Activated naive CD4-positive, alpha-beta T cell treated with anti-CD3 and anti-CD28 coated beads, Interleukin-2, amount 10 ng/mL, durations not matched to agents 7 days and 5 days (primary cell): ENCODE results near the gene ADCY7.

ENCODE experiments used
- CTCF ChIA-PET: fragments of 350-600 bp; sonication (Branson Sonifier 250); formaldehyde crosslinking; loops from one replicate; lab custom pipeline; 2021; ENCODE audit warnings: antibody characterized with exemption; lab: Charles Lee
- DNase-seq: peaks from one replicate; pipeline ENCODE4 v3.0.0-alpha.2; 2020
- H3K27ac Mint-ChIP-seq: one replicate; pipeline ENCODE4 v1.8.0; 2021; ENCODE audit warnings: mild to moderate bottlenecking, moderate library complexity, mixed read lengths
- H3K27me3 Mint-ChIP-seq: one replicate; pipeline ENCODE4 v1.8.0; 2021; ENCODE audit warnings: mild to moderate bottlenecking, mixed read lengths
- H3K36me3 Mint-ChIP-seq: one replicate; pipeline ENCODE4 v1.8.0; 2021; ENCODE audit warnings: mixed read lengths
- H3K4me1 Mint-ChIP-seq: one replicate; pipeline ENCODE4 v1.8.0; 2021; ENCODE audit warnings: mixed read lengths
- H3K4me3 Mint-ChIP-seq: one replicate; pipeline ENCODE4 v1.8.0; 2021; ENCODE audit warnings: mild to moderate bottlenecking, moderate library complexity, mixed read lengths
- H3K9me3 Mint-ChIP-seq: one replicate; pipeline ENCODE4 v1.8.0; 2021; ENCODE audit warnings: mixed read lengths

ADCY7 gene

DNA sequence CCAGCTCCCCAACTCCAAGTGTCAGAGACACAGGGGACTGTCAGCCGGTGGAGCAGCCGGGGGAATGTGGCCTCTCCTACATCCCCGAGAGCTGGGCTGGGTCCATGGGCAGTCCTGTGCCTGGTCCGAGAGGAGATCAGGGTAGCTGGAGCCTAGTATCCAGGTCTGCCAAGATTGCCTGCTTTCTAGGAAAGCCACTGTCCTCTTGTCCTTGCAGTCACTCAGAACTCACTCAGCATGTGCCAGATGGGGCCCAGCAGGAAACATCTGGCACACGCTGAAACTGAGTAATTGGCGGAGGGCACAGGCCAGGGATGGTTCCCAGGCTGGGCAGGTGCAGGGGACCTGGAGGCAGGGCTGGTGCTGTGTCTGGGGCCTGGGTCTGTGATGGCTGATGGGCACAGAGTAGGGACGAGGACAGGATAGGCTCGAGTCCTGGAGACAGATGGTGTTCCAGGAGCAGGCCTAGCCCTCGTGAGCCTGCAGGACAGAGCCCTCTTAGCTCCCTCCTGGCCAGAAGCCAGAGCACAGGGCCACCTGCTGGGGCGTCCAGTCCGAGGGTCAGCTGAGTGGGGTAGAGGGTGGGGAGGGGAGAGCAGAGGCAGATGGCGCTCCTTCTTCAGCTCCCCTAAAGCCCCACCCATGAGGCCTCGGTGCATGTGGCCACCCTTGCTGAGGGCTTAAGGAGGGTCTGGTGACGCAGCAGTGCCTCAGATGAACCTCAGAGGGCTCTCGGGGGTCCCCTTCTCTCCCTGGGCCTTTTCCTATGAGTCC, 31.1 kb downstream of the ADCY7 start:
- no peak for DNase-seq
- H3K27ac Mint-ChIP-seq: peak overlapping the region; percentile 45
- H3K9me3 Mint-ChIP-seq: no peaks in the 10 kb centered on the region
- H3K27me3 Mint-ChIP-seq: no peaks in the 10 kb centered on the region
- H3K36me3 Mint-ChIP-seq: peaks cover 38% of the 10 kb centered on the region
- H3K4me1 Mint-ChIP-seq: peaks cover 6% of the 10 kb centered on the region
- CTCF ChIA-PET: interaction anchor here (1.1 kb wide), 1 partner anchor 52 kb away, joined by 3 read pairs; no protein-coding TSS in a partner anchor
- H3K4me3 Mint-ChIP-seq: no peak overlapping the region

DNA sequence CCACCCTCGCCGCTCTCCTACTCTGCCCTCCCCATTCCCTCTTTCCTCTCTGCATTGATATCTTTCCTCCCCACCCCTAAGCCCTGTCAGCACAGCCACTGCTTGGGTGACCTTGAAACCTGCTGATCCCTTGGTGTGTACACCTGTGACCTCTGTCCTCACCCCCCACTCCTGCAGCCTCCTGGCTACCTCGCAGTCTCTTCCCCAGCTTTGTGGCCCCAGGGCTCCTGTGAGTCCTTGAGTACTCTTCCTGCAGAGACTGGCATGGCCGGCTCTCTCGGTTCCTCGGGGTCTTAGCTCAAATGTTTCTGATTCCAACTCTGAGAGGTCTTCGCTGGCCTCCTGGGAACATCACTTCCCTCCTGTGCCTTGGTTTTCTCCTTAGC, 31.7 kb downstream of the ADCY7 start:
- H3K27me3 Mint-ChIP-seq: no peaks in the 10 kb centered on the region
- H3K4me1 Mint-ChIP-seq: peaks cover 6% of the 10 kb centered on the region
- CTCF ChIA-PET: no interaction called here
- peaks cover 38% of the 10 kb centered on the region for H3K36me3 Mint-ChIP-seq
- no peaks in the 10 kb centered on the region for H3K9me3 Mint-ChIP-seq
- DNase-seq: no peak
- H3K4me3 Mint-ChIP-seq: no peak overlapping the region
- peak overlapping the region; percentile 42 for H3K27ac Mint-ChIP-seq

DNA sequence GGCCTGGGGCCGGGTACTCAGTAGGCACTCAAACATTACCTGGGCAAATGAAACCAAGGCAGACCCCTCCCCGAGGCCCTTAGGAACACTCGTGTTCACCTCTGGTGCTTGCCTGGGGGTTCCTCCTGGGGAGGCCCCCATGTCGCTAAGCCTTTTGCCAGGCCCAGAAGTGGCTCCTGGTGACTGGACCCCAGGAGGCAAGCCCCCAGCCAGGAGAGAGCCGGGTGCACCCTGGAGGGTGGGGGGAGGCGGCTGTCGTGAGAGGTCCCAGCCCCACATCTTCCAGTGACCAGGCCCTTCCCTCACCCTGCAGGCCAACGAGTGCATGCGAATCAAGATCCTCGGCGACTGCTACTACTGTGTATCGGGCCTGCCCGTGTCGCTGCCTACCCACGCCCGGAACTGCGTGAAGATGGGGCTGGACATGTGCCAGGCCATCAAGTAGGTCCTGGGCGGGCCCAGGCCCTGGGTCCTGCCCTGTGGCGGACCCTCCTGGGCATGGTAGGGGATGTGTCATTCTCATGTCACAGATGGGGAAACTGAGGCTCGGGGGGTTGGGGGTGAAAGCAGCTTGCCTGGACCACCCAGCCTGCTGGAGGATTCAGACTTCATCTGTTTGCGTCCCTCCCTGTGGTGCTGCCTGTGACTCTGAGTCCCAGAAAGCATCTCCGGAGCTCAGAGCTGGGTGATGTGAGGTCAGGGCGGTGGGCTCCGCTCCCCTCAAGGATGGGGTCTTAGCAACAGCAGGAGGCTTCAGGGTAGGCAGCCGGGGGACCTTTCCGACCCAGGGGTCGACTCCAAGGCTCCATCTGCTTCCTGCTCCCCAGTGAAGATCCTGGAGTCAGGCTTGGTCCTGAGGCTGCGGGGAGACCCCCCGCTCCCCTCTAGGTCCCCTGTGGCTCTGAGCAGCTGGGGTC, 32.5 kb downstream of the ADCY7 start:
- Mint-ChIP-seq H3K4me3 (no peak overlapping the region), H3K9me3 (no peaks in the 10 kb centered on the region), H3K27ac (peak overlapping the region; percentile 42), H3K27me3 (no peaks in the 10 kb centered on the region), H3K36me3 (peaks cover 34% of the 10 kb centered on the region), H3K4me1 (peaks cover 6% of the 10 kb centered on the region)
- no peak for DNase-seq
- CTCF ChIA-PET: no interaction called here

DNA sequence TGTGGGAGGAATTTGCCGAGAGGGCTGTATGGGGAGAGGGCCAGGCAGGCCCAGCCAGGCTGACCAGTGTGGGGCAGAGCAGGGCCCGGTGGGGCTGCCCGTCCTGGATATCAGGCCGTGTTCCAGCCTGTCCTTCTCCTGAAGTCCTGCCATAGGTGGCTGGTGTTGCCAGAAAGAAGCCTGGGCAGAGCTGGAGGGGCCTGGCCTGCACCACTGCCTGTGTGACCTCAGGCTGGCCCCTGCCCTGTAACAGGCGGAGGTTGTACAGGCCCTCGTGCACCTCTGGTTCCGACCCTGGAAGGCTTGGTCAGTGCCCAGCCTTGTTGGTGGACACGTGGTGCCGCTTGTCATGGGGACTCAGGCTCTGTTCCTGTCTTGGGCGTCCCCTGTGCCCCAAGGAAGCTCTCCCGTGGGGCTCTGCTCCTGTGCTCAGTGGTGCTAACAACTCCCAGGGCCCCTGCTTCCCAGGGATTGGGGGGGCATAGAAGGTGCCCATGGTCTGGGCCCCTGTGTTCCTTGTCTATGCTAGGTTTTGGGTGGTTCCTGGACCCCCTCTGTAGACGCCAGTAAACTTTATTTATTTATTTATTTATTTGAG, 33.3 kb downstream of the ADCY7 start:
- Mint-ChIP-seq H3K36me3 (peaks cover 31% of the 10 kb centered on the region), H3K27me3 (no peaks in the 10 kb centered on the region), H3K9me3 (no peaks in the 10 kb centered on the region), H3K4me1 (peaks cover 6% of the 10 kb centered on the region), H3K27ac (no peak overlapping the region), H3K4me3 (no peak overlapping the region)
- CTCF ChIA-PET: no interaction called here
- DNase-seq: no peak

DNA sequence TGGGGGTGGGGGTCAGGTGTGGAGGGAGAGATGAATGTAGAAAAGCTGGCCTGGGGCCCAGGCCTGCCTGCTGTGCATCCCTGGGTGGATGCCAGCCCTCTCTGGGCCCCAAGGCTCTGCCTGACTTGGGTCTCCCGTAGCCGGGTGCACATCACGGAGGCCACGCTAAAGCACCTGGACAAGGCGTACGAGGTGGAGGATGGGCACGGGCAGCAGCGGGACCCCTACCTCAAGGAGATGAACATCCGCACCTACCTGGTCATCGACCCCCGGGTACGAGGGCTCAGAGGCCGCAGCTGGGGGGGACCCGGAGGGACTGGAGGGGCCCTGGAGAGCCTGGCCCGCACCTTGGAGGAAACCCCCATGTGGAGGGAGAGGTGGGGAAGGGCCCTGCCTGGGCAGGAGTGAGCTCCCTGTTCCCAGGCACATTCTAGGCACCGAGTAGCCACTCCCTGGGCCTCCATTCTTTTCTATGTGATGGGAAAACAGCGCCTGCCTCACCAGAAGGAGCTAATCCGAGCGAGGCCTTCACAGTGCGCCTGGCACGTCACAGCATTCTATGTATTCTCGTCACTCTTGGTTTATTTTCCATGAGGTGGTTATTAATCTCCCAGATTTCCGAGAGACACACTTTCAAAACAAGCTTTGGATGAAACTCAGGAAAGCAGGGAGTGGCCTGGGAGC, 34.7 kb downstream of the ADCY7 start:
- CTCF ChIA-PET: no interaction called here
- Mint-ChIP-seq H3K27me3 (no peaks in the 10 kb centered on the region), H3K27ac (no peak overlapping the region), H3K9me3 (no peaks in the 10 kb centered on the region), H3K4me3 (no peak overlapping the region), H3K4me1 (no peaks in the 10 kb centered on the region), H3K36me3 (peaks cover 27% of the 10 kb centered on the region)
- peak; percentile 19 for DNase-seq

DNA sequence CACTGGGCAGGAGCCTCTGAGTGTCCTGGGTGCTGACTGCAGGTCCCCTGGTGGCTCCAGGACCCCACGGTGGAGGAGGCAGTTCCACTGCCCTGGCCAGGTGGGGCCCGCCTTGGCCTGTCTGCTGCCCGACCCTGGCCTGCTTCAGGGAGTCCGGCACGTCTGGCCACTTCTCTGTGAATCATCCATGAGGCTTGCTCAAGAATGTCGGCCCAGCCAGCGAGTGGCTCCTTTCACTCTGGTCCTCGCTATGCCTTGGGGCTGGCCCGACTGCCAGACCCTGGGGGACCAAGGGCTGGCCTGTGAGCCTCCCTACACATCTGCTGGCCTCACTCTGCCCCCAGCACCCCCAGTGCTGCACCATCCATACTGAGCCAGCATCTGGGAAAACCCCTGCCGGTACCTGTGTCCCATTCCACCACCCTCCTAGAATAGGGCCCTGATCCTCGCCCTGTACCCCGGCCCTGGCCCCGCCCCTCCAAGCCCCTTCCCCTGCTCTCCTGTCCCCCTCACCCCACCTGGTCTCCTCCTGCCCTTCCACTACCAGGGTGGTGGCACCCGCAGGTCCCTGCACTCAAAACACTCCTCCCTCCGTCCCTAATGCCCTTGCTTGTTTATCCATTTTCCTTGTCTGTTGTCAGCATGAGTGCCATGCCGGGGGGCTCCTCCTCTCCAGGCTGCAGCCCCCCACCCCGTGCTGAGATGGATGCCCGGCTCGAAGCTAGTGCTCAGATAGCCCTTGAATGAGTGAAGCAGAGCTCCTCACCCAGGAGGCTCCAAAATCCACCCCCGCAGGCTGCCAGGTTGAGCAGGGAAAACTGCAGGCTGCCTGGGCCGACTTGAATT, 35.5 kb downstream of the ADCY7 start:
- CTCF ChIA-PET: no interaction called here
- H3K27me3 Mint-ChIP-seq: no peaks in the 10 kb centered on the region
- peaks cover 26% of the 10 kb centered on the region for H3K36me3 Mint-ChIP-seq
- H3K4me1 Mint-ChIP-seq: no peaks in the 10 kb centered on the region
- DNase-seq: peak; percentile 17
- H3K4me3 Mint-ChIP-seq: no peak overlapping the region
- H3K27ac Mint-ChIP-seq: peak overlapping the region; percentile 19
- H3K9me3 Mint-ChIP-seq: no peaks in the 10 kb centered on the region

DNA sequence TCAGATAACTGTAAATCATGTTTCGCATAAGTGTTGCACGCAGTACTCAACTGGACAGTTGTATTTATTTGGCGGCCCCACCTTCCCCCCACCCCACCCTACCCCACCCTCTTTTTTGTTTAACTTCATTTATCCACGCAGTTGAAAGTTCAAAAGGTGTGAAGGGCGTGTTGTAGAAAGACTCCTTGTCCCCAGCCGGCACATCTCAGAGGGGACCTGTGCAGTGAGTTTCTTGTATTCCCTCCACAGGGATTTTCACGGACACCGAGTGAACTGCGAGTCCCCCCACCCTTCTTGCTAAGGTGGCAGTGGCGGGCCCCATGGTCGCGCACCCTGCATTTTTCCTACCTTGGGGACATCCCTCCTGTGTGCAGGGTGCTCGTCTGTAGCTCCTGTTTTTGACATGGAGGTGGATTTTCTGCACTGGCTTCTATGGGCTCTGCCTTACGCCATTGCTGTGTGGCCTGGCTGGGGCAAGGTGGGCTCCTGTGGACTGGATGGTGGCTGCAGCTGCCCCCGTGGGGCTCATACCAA, 36.2 kb downstream of the ADCY7 start:
- H3K27me3 Mint-ChIP-seq: no peaks in the 10 kb centered on the region
- peak; percentile 4 for DNase-seq
- CTCF ChIA-PET: no interaction called here
- H3K4me3 Mint-ChIP-seq: no peak overlapping the region
- H3K27ac Mint-ChIP-seq: peak overlapping the region; percentile 19
- H3K4me1 Mint-ChIP-seq: no peaks in the 10 kb centered on the region
- peaks cover 30% of the 10 kb centered on the region for H3K36me3 Mint-ChIP-seq
- no peaks in the 10 kb centered on the region for H3K9me3 Mint-ChIP-seq

DNA sequence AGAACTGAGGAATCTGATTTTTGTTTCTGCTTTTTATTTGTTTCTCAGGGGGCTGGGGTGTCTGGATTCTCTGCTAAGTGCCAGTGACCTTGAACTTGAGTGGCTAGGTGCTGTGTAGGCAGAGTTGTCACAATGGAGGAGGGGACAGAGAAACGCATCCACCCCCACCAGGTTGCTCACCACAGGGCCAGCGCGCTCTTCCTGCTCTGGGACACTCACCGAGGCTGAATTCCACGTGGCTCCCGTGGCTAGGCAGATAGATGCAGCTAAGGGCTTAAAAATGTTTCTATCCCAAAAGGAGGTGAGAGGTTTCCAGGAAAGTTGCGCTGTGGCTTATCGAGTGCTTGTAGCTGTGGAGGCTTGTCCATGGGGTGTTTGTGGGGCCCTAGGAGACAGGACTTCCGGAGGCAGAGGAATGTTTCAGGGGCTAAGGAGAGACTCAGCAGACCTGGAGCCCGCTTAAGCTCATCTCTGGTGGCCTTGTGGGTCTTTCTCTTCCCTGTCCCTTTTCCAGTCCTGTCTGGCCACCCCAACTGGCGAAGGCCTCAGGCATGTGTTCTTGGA, 36.8 kb downstream of the ADCY7 start:
- CTCF ChIA-PET: no interaction called here
- H3K36me3 Mint-ChIP-seq: peaks cover 29% of the 10 kb centered on the region

DNA sequence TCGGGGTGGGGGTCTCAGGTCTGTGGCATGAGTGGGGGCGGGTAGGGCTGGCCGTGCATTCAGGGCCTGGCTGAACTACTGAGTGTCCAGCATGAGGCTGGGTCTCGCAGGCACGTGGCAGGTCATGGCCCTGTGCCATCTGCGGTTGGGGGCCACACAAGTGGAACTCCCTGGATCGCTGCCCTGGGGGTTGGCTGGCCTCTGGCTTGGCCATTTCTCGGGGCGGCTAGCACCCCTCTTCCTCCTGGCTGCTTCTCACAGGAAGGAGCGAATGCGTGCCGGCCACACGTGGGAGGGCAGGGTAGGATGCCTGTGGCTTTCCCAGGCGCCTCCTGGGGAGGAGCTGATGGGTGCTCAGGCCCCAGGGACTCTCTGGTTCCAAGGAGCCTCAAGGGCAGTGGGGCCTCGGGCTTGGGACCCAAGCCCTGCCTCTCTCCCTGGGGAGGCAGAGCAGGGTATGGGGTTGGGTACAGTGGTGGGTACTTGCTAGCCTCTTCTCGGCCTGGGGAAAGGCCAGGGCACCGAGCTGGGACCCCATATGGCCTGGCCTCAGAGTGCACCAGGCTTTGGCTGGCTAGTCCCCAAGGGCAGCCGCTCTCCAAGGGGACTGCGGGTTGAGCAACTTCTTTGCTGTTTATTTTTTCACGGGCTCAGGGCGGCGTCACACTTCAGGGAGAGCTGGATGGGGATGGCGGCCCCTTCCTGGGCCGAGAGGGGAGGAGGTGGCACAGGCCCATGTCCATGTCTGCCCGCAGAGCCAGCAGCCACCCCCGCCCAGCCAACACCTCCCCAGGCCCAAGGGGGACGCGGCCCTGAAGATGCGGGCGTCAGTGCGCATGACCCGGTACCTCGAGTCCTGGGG, 37.5 kb downstream of the ADCY7 start:
- CTCF ChIA-PET: no interaction called here
- peak overlapping the region; percentile 19 for H3K27ac Mint-ChIP-seq

More for the DNA sequence above, 36.8 kb downstream of the ADCY7 start:
- H3K4me1 Mint-ChIP-seq: no peaks in the 10 kb centered on the region
- H3K27ac Mint-ChIP-seq: peak overlapping the region; percentile 45
- H3K27me3 Mint-ChIP-seq: no peaks in the 10 kb centered on the region
- H3K4me3 Mint-ChIP-seq: no peak overlapping the region
- no peaks in the 10 kb centered on the region for H3K9me3 Mint-ChIP-seq
- DNase-seq: peak; percentile 12

DNA sequence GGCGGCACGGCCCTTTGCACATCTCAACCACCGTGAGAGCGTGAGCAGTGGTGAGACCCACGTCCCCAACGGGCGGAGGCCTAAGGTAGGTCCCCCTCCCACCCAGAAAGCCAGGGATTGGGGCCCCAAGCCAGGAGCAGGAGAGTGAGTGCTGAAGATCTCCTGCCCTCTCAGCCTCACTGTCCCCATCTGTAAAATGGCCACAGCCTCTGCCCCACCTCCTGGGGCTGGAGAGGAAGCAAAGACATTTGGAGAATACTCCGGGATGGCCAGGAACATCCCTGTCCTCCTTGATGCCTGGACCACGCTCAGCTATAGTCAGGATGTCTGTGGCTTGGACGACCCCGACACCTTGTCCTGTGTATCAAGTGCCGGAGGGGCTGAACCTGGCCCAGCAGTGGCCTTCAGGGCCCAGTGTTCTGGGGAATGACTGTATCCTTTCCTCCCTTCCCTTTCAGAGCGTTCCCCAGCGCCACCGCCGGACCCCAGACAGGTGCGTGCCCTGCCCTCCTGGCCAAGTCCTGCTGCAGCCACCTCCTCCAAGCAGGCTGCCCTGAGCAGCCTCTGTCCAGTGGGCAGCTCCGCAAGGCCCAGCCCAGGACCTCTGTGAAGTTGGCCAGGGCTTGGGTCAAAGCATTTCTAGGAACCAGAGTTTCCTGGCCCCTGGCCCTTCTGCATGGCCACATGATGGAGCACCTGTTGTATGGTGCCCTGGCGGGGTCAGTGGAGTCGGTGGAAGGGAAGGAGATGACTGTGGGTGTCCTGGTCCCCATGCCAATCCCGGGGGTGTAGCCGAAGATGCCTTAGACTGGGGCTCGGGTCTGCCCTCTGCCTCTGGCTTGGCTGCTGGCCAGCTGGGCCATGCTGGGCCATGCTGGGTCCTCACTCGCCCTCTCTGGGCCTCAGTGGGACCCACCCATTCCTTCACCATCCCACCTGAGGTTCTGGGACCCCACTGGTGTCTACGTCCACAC, 38.4 kb downstream of the ADCY7 start:
- Mint-ChIP-seq H3K4me3 (no peak overlapping the region), H3K27ac (peak overlapping the region; percentile 28), H3K36me3 (peaks cover 28% of the 10 kb centered on the region), H3K9me3 (no peaks in the 10 kb centered on the region), H3K4me1 (peaks cover 2% of the 10 kb centered on the region), H3K27me3 (no peaks in the 10 kb centered on the region)
- DNase-seq: peak; percentile 17
- CTCF ChIA-PET: no interaction called here

More for the DNA sequence above, 37.5 kb downstream of the ADCY7 start:
- no peaks in the 10 kb centered on the region for H3K27me3 Mint-ChIP-seq
- no peaks in the 10 kb centered on the region for H3K9me3 Mint-ChIP-seq
- no peaks in the 10 kb centered on the region for H3K4me1 Mint-ChIP-seq
- DNase-seq: peak; percentile 13
- H3K36me3 Mint-ChIP-seq: peaks cover 26% of the 10 kb centered on the region
- no peak overlapping the region for H3K4me3 Mint-ChIP-seq

DNA sequence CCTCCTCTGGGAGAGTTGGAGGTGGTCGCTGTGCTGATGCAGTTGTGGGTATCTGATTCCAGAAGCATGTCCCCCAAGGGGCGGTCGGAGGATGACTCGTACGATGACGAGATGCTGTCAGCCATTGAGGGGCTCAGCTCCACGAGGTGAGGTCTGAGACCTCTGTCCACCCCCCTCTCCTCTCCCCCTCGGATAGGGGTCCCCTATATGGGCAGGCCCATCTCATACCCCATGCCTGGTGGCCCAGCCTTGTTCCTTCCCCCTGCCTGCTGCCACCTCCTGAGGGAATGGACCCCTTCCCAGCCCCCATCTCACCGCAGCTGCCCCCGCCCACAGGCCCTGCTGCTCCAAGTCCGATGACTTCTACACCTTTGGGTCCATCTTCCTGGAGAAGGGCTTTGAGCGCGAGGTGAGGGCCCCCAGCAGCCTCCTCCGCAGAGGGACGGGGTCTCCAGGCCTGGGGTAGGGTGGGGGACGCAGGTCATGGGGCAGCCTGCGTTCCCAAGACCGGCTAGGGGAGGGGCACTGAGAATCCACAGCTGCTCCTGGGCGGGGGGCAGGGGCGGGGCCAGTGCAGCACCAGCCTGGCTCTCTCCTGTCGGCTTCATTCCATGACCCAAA, 39.2 kb downstream of the ADCY7 start:
- CTCF ChIA-PET: no interaction called here
- Mint-ChIP-seq H3K36me3 (peaks cover 35% of the 10 kb centered on the region), H3K27ac (no peak overlapping the region), H3K27me3 (no peaks in the 10 kb centered on the region), H3K4me3 (no peak overlapping the region), H3K9me3 (no peaks in the 10 kb centered on the region), H3K4me1 (peaks cover 6% of the 10 kb centered on the region)
- DNase-seq: peak; percentile 18
